Measurements from ENCODE around the gene MYMK.
"Not testable (repeated sequence)": the region's sequence is repeated elsewhere in the genome, so short reads cannot be mapped to it uniquely, and the experiment has no call there.

MYMK gene

GRCh38 chr9:133524679-133525228 is at the start of gene MYMK:
Gene MYMK (minus strand): TSS chr9:133524959. CDS start chr9:133524844, 115 bp downstream.
- DNase-seq: no peak

GRCh38 chr9:133573791-133574515 is 49.2 kb upstream of the MYMK start:
- DNase-seq: peak; percentile 34

- DNase-seq: no peak
Observed at GRCh38 chr9:133572821-133573361, 48.1 kb upstream of the MYMK start.

GRCh38 chr9:133571896-133572595 is 47.3 kb upstream of the MYMK start:
- DNase-seq: no peak

- DNase-seq: no peak
Observed at GRCh38 chr9:133571391-133571890, 46.7 kb upstream of the MYMK start.

- no peak for DNase-seq
Observed at GRCh38 chr9:133570691-133571080, 45.9 kb upstream of the MYMK start.

- DNase-seq: no peak
Observed at GRCh38 chr9:133569891-133570690, 45.3 kb upstream of the MYMK start.

- DNase-seq: no peak
Observed at GRCh38 chr9:133569121-133569785, 44.5 kb upstream of the MYMK start.

- no peak for DNase-seq
Observed at GRCh38 chr9:133568186-133568585, 43.4 kb upstream of the MYMK start.

- no peak for DNase-seq
Observed at GRCh38 chr9:133566817-133567216, 42.1 kb upstream of the MYMK start.

GRCh38 chr9:133566382-133566781 is 41.6 kb upstream of the MYMK start:
- no peak for DNase-seq

GRCh38 chr9:133564451-133565116 is 39.8 kb upstream of the MYMK start:
- no peak for DNase-seq

- not testable (repeated sequence) for DNase-seq
Observed at GRCh38 chr9:133563814-133564213, 39.1 kb upstream of the MYMK start.

GRCh38 chr9:133563291-133563796 is 38.6 kb upstream of the MYMK start:
- no peak for DNase-seq

- DNase-seq: no peak
Observed at GRCh38 chr9:133562611-133563290, 38.0 kb upstream of the MYMK start.

- no peak for DNase-seq
Observed at GRCh38 chr9:133561976-133562554, 37.3 kb upstream of the MYMK start.

GRCh38 chr9:133560944-133561343 is 36.2 kb upstream of the MYMK start:
- no peak for DNase-seq

- no peak for DNase-seq
Observed at GRCh38 chr9:133560311-133560710, 35.6 kb upstream of the MYMK start.

- DNase-seq: no peak
Observed at GRCh38 chr9:133558191-133559126, 33.7 kb upstream of the MYMK start.

All from DMS53 (cell line).